Measurements from ENCODE around the gene CLEC2D.

DNA sequence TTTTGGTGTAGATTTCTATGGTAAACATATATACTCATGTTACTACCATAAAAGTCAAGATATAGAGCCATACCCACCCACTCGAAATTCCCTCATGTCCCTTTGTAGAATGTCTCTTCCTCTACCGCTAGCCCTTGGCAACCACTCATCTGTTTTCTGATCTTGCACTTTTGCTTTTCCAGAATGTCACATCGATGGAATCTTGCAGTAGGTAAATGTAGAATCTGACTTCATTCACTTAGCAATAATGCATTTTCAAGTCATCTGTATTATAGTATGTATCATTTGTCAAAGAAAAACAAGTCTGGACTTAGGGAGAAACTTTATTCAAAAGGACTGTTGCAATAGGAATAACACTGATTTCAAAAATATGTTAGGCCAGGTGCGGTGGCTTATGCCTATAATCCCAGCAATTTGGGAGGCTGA lies 19.3 kb upstream of the CLEC2D start:
- TF ChIP-seq, protein P1, sequence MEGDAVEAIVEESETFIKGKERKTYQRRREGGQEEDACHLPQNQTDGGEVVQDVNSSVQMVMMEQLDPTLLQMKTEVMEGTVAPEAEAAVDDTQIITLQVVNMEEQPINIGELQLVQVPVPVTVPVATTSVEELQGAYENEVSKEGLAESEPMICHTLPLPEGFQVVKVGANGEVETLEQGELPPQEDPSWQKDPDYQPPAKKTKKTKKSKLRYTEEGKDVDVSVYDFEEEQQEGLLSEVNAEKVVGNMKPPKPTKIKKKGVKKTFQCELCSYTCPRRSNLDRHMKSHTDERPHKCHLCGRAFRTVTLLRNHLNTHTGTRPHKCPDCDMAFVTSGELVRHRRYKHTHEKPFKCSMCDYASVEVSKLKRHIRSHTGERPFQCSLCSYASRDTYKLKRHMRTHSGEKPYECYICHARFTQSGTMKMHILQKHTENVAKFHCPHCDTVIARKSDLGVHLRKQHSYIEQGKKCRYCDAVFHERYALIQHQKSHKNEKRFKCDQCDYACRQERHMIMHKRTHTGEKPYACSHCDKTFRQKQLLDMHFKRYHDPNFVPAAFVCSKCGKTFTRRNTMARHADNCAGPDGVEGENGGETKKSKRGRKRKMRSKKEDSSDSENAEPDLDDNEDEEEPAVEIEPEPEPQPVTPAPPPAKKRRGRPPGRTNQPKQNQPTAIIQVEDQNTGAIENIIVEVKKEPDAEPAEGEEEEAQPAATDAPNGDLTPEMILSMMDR (IDR thresholded peaks at IDR 0.05): no peak
- no peak for TF ChIP-seq POLR2AphosphoS5 (IDR thresholded peaks at IDR 0.05; ENCODE audit: insufficient read depth in 1 of 2, low read depth in 1 of 2)
- TF ChIP-seq POLR2A (IDR thresholded peaks at IDR 0.05): no peak

All from vagina (tissue), 2 donors.